Esophagus muscularis mucosa (tissue), 4 donors: ENCODE results near the gene SPSB1. TPM values are rescaled to one million over a fixed set of nuclear protein-coding genes. Genes with fewer than 3 reads are reported as not detected.

Experiments used
- DNase-seq: peaks from one replicate; pipeline ENCODE4 v3.0.0-alpha.2; 2017; ENCODE audit errors: extremely low spot score
- H3K27ac ChIP-seq, 4 donors: fragments of 200-600 bp; sonication (generic); replicated peaks in 1 of 4; 1 replicate in 3 of 4; 2 replicates in 1 of 4; pipeline ENCODE4 v1.5.1; 2016 to 2019; ENCODE audit warnings: mild to moderate bottlenecking in 1 of 4
- H3K27me3 ChIP-seq, 4 donors: fragments of 200-600 bp; sonication (generic); one replicate each; pipeline versions ENCODE4 v1.5.1 to v1.6.0; 2016 to 2019
- H3K36me3 ChIP-seq, 4 donors: fragments of 200-600 bp; sonication (generic); one replicate each; pipeline ENCODE4 v1.5.1; 2016 to 2019
- H3K4me1 ChIP-seq, 4 donors: fragments of 200-600 bp; sonication (generic); one replicate each; pipeline ENCODE4 v1.5.1; 2016 to 2019
- H3K4me3 ChIP-seq, 4 donors: fragments of 200-600 bp; sonication (generic); 1 replicate in 2 of 4; 2 replicates in 2 of 4; pipeline ENCODE4 v1.5.1; 2016 to 2019; ENCODE audit warnings: mild to moderate bottlenecking in 4 of 4, moderate library complexity in 1 of 4
- H3K9me3 ChIP-seq, 4 donors: fragments of 200-600 bp; sonication (generic); 1 replicate in 3 of 4; 2 replicates in 1 of 4; pipeline ENCODE4 v1.5.1; 2016 to 2019
- EP300 ChIP-seq: sonication (generic); formaldehyde crosslinking; IDR thresholded peaks from one replicate; pipeline ENCODE4 v1.6.1; 2017; ENCODE audit warnings: antibody characterized with exemption
- POLR2A ChIP-seq: fragments of 450-650 bp; IDR thresholded peaks from one replicate; pipeline ENCODE4 v1.6.1; 2017; ENCODE audit warnings: antibody characterized with exemption, moderate library complexity, mild to moderate bottlenecking, low read depth
- POLR2AphosphoS5 ChIP-seq, 2 donors: sonication (generic); formaldehyde crosslinking; IDR thresholded peaks; one replicate each; pipeline ENCODE4 v1.6.1; 2017; ENCODE audit warnings: antibody characterized with exemption in 2 of 2
- WGBS: methylation state at CpG from one replicate; pipeline ENCODE4 v1.1.5; 2018; 5-methylcytosine and 5-hydroxymethylcytosine counted together
- intact Hi-C: fragments of 100-400 bp; cut with DNase I; formaldehyde crosslinking; loops from one replicate; pipeline ENCODE4 v1.15.1; 2023
- total RNA-seq, 4 donors: library from RNA; depleted of rRNA; stranded (reverse); fragments of >200 nt; gene quantifications; one replicate each; pipeline versions ENCODE4 v1.1.0 to v1.2.1, GENCODE V29; 2016
- TF ChIP-seq, protein P1 (sequence below), 3 experiments: fragments of 200-600 bp in 2 of 3; fragments of 450-650 bp in 1 of 3; sonication (generic) in 2 of 3; IDR thresholded peaks; one replicate each; pipeline ENCODE4 v1.5.1; 2017 to 2019; ENCODE audit warnings: antibody characterized with exemption in 3 of 3, mild to moderate bottlenecking in 2 of 3, moderate library complexity in 1 of 3

Gene SPSB1
- total RNA-seq, 4 donors from 2014 or later, result 61.0 to 104 (median 97.4) TPM

- TF ChIP-seq, protein P1, sequence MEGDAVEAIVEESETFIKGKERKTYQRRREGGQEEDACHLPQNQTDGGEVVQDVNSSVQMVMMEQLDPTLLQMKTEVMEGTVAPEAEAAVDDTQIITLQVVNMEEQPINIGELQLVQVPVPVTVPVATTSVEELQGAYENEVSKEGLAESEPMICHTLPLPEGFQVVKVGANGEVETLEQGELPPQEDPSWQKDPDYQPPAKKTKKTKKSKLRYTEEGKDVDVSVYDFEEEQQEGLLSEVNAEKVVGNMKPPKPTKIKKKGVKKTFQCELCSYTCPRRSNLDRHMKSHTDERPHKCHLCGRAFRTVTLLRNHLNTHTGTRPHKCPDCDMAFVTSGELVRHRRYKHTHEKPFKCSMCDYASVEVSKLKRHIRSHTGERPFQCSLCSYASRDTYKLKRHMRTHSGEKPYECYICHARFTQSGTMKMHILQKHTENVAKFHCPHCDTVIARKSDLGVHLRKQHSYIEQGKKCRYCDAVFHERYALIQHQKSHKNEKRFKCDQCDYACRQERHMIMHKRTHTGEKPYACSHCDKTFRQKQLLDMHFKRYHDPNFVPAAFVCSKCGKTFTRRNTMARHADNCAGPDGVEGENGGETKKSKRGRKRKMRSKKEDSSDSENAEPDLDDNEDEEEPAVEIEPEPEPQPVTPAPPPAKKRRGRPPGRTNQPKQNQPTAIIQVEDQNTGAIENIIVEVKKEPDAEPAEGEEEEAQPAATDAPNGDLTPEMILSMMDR (IDR thresholded peaks at IDR 0.05), result no peak
- TF ChIP-seq EP300, result no peak
- no peak for TF ChIP-seq POLR2AphosphoS5 (IDR thresholded peaks at IDR 0.05)
- TF ChIP-seq POLR2A, result no peak
- Histone ChIP-seq H3K36me3 (no peaks in the 10 kb centered on the region), H3K27ac (peak overlapping the region; percentile 91 to 95 (median 95)), H3K9me3 (no peaks in the 10 kb centered on the region), H3K27me3 (no peaks in the 10 kb centered on the region), H3K4me1 (peaks cover 36 to 67% (median 60%) of the 10 kb centered on the region in 4 donors), H3K4me3 (no peak overlapping the region)
- 94% methylated on average over 4 of the region's 4 CpGs for WGBS
- intact Hi-C loops, result loop anchor here (10.0 kb wide), 1 partner anchor 66 kb away; no protein-coding TSS in a partner anchor
- DNase-seq, result no peak
Measured at GRCh38 chr1:9378801-9379200, 86.1 kb downstream of the SPSB1 start.

DNA sequence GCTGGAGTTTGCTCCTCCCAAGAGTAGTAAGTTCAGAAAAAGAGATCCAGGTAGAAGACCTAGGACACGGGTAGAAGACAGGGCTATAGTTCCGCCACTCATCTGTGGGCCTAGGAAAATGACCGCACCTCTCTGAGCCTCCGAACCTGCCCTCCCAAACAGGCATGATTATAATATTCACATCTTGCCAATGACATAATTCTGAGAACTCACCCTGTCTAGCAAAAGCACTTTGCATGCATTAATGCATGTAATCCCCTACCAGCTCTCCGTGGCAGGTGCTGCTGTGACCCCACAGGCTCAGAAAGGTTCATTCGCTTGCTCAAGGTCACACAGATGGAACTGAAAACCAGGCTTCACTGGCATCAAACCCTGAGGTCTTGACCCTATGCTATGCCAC lies 88.0 kb downstream of the SPSB1 start:
- 92% methylated on average over 6 of the region's 6 CpGs for WGBS
- Histone ChIP-seq H3K27ac (no peak overlapping the region), H3K27me3 (no peaks in the 10 kb centered on the region), H3K4me3 (no peak overlapping the region), H3K4me1 (peaks cover 46 to 67% (median 60%) of the 10 kb centered on the region in 4 donors), H3K9me3 (no peaks in the 10 kb centered on the region), H3K36me3 (no peaks in the 10 kb centered on the region)
- intact Hi-C loops, result no loop called here
- no peak for DNase-seq
- TF ChIP-seq, protein P1 (IDR thresholded peaks at IDR 0.05), result no peak
- TF ChIP-seq POLR2AphosphoS5 (IDR thresholded peaks at IDR 0.05) (no peak), EP300 (no peak), POLR2A (no peak)

DNA sequence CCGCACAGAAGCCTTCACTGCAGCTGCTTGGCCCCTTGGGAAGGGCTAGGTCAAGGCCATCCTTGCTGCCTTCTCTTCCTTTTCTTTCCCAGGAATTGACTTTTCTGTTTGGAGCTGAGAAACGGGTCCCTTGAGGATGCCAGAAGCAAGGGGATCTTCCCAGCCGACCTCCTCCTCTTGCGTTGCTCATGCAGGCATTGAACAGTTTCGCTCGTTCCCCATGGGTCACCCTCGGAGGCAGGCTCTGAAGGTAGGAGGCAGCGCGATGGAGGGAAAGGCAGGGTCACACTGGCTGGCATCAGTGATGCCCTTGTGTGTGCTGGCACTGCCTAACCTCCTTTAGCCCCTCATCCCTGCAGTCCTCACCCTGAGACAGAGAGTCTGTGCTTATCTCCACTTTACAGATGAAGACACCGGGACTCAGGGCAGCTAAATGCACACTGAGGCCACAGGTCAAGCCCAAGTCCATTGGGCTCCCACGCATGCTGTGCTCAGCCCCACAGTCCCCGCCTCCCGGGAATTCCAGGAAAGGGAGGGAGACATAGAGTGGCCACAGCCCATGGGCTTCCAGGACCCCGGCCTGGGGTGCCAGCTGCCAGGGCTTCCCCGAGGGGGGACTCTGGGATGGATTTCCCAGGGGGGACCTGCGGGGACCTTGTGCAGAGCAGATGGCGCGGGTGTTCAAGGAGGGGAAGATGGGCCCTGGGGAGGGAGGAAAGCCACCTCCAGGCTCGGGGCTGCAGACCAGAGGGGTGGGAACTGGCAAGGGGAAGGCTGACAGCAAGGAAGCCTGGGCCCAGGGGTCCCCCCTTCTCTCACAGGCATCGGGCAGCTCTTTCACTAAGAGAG lies 90.2 kb downstream of the SPSB1 start:
- no peak overlapping the region for H3K27ac ChIP-seq
- no peaks in the 10 kb centered on the region for H3K36me3 ChIP-seq
- H3K27me3 ChIP-seq, result no peaks in the 10 kb centered on the region
- TF ChIP-seq, protein P1 (IDR thresholded peaks at IDR 0.05), result no peak
- no peak for TF ChIP-seq EP300
- TF ChIP-seq POLR2AphosphoS5 (IDR thresholded peaks at IDR 0.05), result no peak
- no peak for TF ChIP-seq POLR2A
- H3K4me1 ChIP-seq, result peaks cover 29 to 47% (median 44%) of the 10 kb centered on the region in 4 donors
- H3K9me3 ChIP-seq, result no peaks in the 10 kb centered on the region
- 81% methylated on average over 20 of the region's 20 CpGs for WGBS
- intact Hi-C loops, result no loop called here
- DNase-seq, result no peak
- no peak overlapping the region for H3K4me3 ChIP-seq

DNA sequence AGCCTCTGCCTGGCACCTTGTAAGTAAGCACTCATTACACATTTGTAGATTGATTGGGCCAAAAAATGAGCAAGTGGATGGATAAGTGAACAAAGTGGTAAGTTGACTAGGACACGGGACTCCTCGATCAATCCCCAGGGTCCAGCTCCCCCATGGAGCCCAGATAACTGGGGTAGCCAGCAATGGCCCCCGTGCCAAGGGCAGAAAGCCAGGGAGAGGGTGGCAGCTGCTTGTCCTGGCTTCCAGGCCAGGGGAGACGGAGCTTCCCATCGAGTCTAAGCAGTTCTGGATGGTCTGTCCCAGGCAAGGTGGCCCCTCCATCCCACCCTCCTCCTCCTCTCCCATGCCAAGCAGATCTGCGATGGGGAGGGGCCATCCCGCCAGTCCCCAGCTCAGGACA lies 91.4 kb downstream of the SPSB1 start:
- H3K9me3 ChIP-seq, result no peaks in the 10 kb centered on the region
- H3K27ac ChIP-seq, result peak overlapping the region; percentile 40 to 69 (median 54)
- WGBS, result 96% methylated on average over 4 of the region's 7 CpGs
- no peak for DNase-seq
- no peaks in the 10 kb centered on the region for H3K27me3 ChIP-seq
- peaks cover 31 to 47% (median 44%) of the 10 kb centered on the region in 4 donors for H3K4me1 ChIP-seq
- intact Hi-C loops, result no loop called here
- no peaks in the 10 kb centered on the region for H3K36me3 ChIP-seq
- H3K4me3 ChIP-seq, result no peak overlapping the region
- TF ChIP-seq, protein P1 (IDR thresholded peaks at IDR 0.05), result no peak
- TF ChIP-seq EP300 (no peak), POLR2A (no peak), POLR2AphosphoS5 (IDR thresholded peaks at IDR 0.05) (no peak)
